ENCODE data around the gene SHISA2.

The SHISA2 gene

GRCh38 chr13:26042785-26043184, 9.0 kb downstream of the SHISA2 start:
- in situ Hi-C loops (cut with HindIII; ENCODE audit: low pct_unique_long_range_greater_than_20kb, low sequenced_read_pairs) = no loop called here
- TF ChIP-seq JUND (IDR thresholded peaks at IDR 0.05; ENCODE audit: low read depth) = no peak
- no peak for DNase-seq (ENCODE audit: low read depth in 1 of 2, low spot score in 1 of 2)

GRCh38 chr13:26041444-26041843, 10.4 kb downstream of the SHISA2 start:
- TF ChIP-seq JUND (IDR thresholded peaks at IDR 0.05; ENCODE audit: low read depth) = no peak
- in situ Hi-C loops (cut with HindIII; ENCODE audit: low pct_unique_long_range_greater_than_20kb, low sequenced_read_pairs) = no loop called here
- no peak for DNase-seq (ENCODE audit: low read depth in 1 of 2, low spot score in 1 of 2)

GRCh38 chr13:26038931-26039475, 12.8 kb downstream of the SHISA2 start:
- TF ChIP-seq JUND (IDR thresholded peaks at IDR 0.05; ENCODE audit: low read depth) = no peak
- in situ Hi-C loops (cut with HindIII; ENCODE audit: low pct_unique_long_range_greater_than_20kb, low sequenced_read_pairs) = no loop called here
- no peak for DNase-seq (ENCODE audit: low read depth in 1 of 2, low spot score in 1 of 2)

GRCh38 chr13:26037302-26037701, 14.5 kb downstream of the SHISA2 start:
- TF ChIP-seq JUND (IDR thresholded peaks at IDR 0.05; ENCODE audit: low read depth) = no peak

GRCh38 chr13:26036383-26036782, 15.4 kb downstream of the SHISA2 start:
- TF ChIP-seq JUND (IDR thresholded peaks at IDR 0.05; ENCODE audit: low read depth) = no peak
- in situ Hi-C loops (cut with HindIII; ENCODE audit: low pct_unique_long_range_greater_than_20kb, low sequenced_read_pairs) = no loop called here
- DNase-seq (ENCODE audit: low read depth in 1 of 2, low spot score in 1 of 2) = no peak

More at GRCh38 chr13:26037302-26037701, 14.5 kb downstream of the SHISA2 start:
- in situ Hi-C loops (cut with HindIII; ENCODE audit: low pct_unique_long_range_greater_than_20kb, low sequenced_read_pairs) = no loop called here
- peak in 1 of 2 experiments; percentile 43 for DNase-seq (ENCODE audit: low read depth in 1 of 2, low spot score in 1 of 2)

- DNase-seq (ENCODE audit: low read depth in 1 of 2, low spot score in 1 of 2) = no peak
- no peak for TF ChIP-seq JUND (IDR thresholded peaks at IDR 0.05; ENCODE audit: low read depth)
- in situ Hi-C loops (cut with HindIII; ENCODE audit: low pct_unique_long_range_greater_than_20kb, low sequenced_read_pairs) = no loop called here
These were observed 17.8 kb downstream of the SHISA2 start for GRCh38 chr13:26034018-26034417.

GRCh38 chr13:26030331-26030730, 21.5 kb downstream of the SHISA2 start:
- no peak for DNase-seq (ENCODE audit: low read depth in 1 of 2, low spot score in 1 of 2)
- in situ Hi-C loops (cut with HindIII; ENCODE audit: low pct_unique_long_range_greater_than_20kb, low sequenced_read_pairs) = no loop called here
- no peak for TF ChIP-seq JUND (IDR thresholded peaks at IDR 0.05; ENCODE audit: low read depth)

- no peak for TF ChIP-seq JUND (IDR thresholded peaks at IDR 0.05; ENCODE audit: low read depth)
- in situ Hi-C loops (cut with HindIII; ENCODE audit: low pct_unique_long_range_greater_than_20kb, low sequenced_read_pairs) = no loop called here
These were observed 22.2 kb downstream of the SHISA2 start for GRCh38 chr13:26029581-26030136.

GRCh38 chr13:26026211-26026610, 25.6 kb downstream of the SHISA2 start:
- no peak for DNase-seq (ENCODE audit: low read depth in 1 of 2, low spot score in 1 of 2)
- in situ Hi-C loops (cut with HindIII; ENCODE audit: low pct_unique_long_range_greater_than_20kb, low sequenced_read_pairs) = no loop called here
- no peak for TF ChIP-seq JUND (IDR thresholded peaks at IDR 0.05; ENCODE audit: low read depth)

More at GRCh38 chr13:26029581-26030136, 22.2 kb downstream of the SHISA2 start:
- no peak for DNase-seq (ENCODE audit: low read depth in 1 of 2, low spot score in 1 of 2)

GRCh38 chr13:26025771-26026170, 26.0 kb downstream of the SHISA2 start:
- no peak for TF ChIP-seq JUND (IDR thresholded peaks at IDR 0.05; ENCODE audit: low read depth)
- in situ Hi-C loops (cut with HindIII; ENCODE audit: low pct_unique_long_range_greater_than_20kb, low sequenced_read_pairs) = no loop called here
- DNase-seq (ENCODE audit: low read depth in 1 of 2, low spot score in 1 of 2) = no peak

GRCh38 chr13:26025196-26025595, 26.6 kb downstream of the SHISA2 start:
- no peak for DNase-seq (ENCODE audit: low read depth in 1 of 2, low spot score in 1 of 2)
- no peak for TF ChIP-seq JUND (IDR thresholded peaks at IDR 0.05; ENCODE audit: low read depth)
- in situ Hi-C loops (cut with HindIII; ENCODE audit: low pct_unique_long_range_greater_than_20kb, low sequenced_read_pairs) = no loop called here

- no peak for TF ChIP-seq JUND (IDR thresholded peaks at IDR 0.05; ENCODE audit: low read depth)
- in situ Hi-C loops (cut with HindIII; ENCODE audit: low pct_unique_long_range_greater_than_20kb, low sequenced_read_pairs) = no loop called here
- no peak for DNase-seq (ENCODE audit: low read depth in 1 of 2, low spot score in 1 of 2)
These were observed 27.3 kb downstream of the SHISA2 start for GRCh38 chr13:26024558-26024957.

- in situ Hi-C loops (cut with HindIII; ENCODE audit: low pct_unique_long_range_greater_than_20kb, low sequenced_read_pairs) = no loop called here
- no peak for TF ChIP-seq JUND (IDR thresholded peaks at IDR 0.05; ENCODE audit: low read depth)
- DNase-seq (ENCODE audit: low read depth in 1 of 2, low spot score in 1 of 2) = peak; percentile 42 to 69
These were observed 29.1 kb downstream of the SHISA2 start for GRCh38 chr13:26022538-26023292.

Measured in T47D (cell line).